A673 (cell line): ENCODE data around the gene ATP1A1.

ENCODE experiments used
- EZH2 ChIP-seq: fragments of 200-600 bp; sonication (generic); IDR thresholded peaks from 2 replicates; pipeline ENCODE4 v1.6.1; 2017; ENCODE audit warnings: borderline replicate concordance, low read depth, mild to moderate bottlenecking, mixed read lengths, antibody characterized with exemption, low read length; ENCODE audit not compliant: poor library complexity, severe bottlenecking
- TF ChIP-seq, protein P1 (sequence below): fragments of 300-800, 200-600 bp; sonication (generic); conservative IDR thresholded peaks from 2 replicates; pipeline ENCODE4 v1.5.1; 2017; ENCODE audit warnings: low read depth, mild to moderate bottlenecking, antibody characterized with exemption, low read length, moderate library complexity, mixed read lengths

DNA sequence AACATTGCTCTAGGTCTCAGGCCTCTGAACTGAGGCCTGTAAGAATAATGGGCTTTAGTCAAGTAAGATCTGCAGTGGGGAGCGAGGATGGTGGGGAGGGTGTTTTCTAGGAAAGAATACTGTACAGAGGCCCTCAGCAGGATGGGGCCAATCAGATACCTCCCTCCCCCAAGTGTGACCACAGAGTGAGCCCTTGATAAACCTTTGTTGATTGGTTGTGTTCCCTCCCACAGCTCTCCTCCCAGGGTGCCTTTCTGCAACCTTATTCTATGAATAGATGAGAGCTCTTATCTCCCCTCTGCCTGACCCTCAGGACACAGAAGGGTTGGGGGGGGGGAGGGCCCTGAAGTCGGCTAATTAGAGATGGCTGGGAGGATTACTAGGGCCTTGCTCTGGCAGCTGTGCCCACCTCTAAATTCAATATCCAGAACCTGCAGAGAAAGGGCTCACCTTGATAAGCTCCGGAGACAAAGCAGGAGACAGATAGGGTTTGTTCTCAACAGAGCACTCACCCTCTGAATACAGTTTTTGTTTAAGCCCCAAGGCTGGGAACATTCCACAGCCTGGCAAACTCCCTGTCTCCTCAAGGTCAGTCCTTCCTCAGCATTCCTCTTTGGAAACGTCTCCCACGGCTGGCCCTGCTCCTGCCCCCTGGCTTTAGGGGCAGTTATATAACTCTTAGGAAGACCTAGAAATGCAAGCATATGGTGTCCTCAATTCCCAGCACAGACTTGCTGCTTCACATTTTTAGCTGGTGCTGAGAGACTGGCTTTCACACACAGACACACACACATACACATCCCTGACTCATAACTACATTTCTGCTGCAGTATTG, 42.9 kb downstream of the ATP1A1 start:
- no peak for TF ChIP-seq EZH2
- TF ChIP-seq, protein P1, sequence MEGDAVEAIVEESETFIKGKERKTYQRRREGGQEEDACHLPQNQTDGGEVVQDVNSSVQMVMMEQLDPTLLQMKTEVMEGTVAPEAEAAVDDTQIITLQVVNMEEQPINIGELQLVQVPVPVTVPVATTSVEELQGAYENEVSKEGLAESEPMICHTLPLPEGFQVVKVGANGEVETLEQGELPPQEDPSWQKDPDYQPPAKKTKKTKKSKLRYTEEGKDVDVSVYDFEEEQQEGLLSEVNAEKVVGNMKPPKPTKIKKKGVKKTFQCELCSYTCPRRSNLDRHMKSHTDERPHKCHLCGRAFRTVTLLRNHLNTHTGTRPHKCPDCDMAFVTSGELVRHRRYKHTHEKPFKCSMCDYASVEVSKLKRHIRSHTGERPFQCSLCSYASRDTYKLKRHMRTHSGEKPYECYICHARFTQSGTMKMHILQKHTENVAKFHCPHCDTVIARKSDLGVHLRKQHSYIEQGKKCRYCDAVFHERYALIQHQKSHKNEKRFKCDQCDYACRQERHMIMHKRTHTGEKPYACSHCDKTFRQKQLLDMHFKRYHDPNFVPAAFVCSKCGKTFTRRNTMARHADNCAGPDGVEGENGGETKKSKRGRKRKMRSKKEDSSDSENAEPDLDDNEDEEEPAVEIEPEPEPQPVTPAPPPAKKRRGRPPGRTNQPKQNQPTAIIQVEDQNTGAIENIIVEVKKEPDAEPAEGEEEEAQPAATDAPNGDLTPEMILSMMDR = no peak
